Right renal pelvis (tissue), 4 donors: ENCODE results near the gene ZNF609. TPM values are rescaled to one million over a fixed set of nuclear protein-coding genes. Genes with fewer than 3 reads are reported as not detected.
A peak's percentile ranks its signal among the peaks of the same experiment; 100 is the strongest.
"Not testable (repeated sequence)": the region's sequence is repeated elsewhere in the genome, so short reads cannot be mapped to it uniquely, and the experiment has no call there.

Experiments
- DNase-seq, 4 donors: peaks; one replicate each; pipeline ENCODE4 v3.0.0-alpha.2; 2013; ENCODE audit warnings: low read depth in 4 of 4, low spot score in 3 of 4, missing footprints in 1 of 4
- polyA plus RNA-seq, 4 donors: library from polyadenylated mRNA; unstranded; fragments of 120-200 nt; gene quantifications; one replicate each; pipeline ENCODE4 v1.2.1, GENCODE V29; 2013; ENCODE audit not compliant: insufficient read length in 4 of 4

ZNF609 gene
- polyA plus RNA-seq, 4 donors, result 34.9 to 37.7 (median 36.3) TPM

DNA sequence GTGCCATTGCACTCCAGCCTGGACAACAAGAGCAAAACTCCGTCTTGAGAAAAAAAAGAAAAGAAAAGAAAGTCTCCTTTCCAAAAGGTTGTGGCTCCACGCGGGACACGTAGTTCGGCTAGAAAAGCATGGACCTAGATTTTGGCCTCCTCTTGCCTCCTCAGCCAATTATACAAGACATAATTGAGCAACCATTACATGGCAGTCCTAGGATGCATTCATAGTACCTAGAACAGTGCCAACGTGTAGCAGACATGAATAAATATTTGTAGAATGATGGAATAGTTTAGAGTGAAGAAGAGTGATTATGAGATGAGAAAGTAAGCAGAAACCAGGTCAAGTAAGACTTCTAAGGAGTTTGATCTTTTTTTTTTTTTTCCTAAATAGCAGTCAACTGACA is 112.5 kb downstream of the ZNF609 start:
- no peak for DNase-seq

DNA sequence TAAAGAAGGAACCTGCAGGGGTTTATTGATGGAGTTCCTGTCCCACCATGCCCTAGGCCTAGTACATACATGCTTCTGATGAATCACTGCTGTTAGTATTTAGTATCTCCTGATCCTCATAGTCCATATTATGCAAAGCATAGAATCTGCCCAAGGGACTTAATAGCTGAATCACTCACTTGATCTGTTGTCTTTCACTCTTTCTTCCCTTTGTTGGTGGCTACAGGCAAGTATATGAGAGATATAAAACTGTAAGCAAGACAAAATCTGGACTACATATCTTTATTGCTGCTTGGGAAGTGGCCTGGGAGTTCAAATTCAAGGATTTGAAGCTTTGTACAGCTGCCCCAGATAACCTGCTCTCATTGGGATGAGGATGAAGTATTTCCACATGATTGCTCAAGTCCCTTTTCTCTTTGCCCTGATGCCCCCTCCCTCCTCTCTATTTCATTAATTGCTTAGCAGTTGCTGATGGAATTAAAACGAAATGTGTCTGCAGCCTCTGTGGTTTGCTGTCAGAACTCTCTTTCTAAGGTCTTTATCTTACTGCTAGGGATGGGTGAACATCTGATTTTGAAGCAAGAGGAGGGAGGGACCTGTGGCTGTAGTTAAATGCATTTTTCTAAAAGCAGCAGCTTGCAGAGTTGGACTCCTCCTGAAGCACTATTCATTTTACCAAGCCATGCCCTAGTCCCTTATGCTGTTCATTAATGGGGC is 114.1 kb downstream of the ZNF609 start:
- no peak for DNase-seq

DNA sequence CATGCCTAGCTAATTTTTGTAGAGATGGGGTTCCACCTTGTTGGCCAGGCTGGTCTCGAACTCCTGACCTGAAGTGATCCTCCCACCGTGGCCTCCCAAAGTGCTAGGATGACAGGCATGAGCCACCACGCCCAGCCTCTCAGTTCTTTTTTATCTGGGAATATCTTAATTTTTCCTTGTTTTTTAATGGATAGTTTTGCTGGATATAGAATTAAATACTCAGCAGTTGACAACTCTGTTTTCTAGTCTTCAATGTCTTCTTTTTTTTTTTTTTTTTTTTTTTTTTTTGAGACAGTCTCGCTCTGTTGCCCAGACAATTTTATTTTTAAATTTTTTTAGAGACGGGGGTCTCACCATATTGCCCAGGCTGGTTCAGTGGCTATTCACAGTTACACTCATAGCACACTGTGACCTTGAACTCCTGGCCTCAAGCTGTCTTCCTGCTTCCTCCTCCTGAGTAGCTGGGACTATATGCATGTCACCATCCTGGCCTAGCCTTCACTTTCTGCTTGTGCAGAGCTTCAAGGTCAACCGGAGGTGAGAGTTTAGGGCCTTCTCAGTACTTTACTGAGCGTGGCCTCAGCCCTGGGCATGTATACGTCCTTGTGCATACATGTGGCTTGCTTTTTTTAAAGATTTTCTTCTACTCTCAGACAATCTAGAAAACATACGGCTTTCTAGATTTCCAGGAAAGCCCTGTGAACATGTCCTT is 120.5 kb downstream of the ZNF609 start:
- no peak for DNase-seq

DNA sequence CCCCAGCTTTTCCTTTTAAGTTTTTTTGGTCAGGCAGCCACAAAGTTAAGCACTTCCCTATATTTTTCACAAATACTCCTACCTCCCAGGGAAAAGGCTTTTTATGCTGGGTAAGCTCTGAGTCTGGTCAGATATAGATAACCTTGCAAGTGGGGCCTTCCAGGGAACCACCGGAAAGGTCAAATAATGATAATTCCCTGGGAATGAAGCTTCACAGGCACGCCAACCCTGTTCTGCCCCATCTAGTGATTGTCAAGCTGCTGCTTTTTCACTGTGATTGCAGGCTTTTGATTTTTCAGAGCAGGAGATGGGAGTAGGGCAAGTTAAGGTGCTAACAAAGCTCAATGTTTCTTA is 121.0 kb downstream of the ZNF609 start:
- no peak for DNase-seq

DNA sequence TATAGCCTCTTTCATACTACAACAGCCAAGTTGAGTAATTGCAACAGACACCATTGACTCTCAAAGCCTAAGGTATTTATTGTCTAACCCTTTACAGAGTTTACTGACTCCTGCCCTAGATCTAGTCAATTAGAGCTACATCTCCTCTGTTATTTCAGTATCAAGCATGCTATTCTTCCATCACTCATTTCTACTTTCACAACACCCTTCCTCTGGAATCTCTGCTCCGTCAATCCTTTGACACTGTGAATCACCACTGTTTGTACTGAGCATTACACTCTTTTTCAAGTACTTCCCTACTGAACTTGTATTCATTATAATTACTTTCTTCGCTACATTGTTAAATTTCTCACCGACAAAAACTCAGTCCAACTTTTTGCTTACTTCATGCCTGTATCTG is 121.8 kb downstream of the ZNF609 start:
- no peak for DNase-seq

DNA sequence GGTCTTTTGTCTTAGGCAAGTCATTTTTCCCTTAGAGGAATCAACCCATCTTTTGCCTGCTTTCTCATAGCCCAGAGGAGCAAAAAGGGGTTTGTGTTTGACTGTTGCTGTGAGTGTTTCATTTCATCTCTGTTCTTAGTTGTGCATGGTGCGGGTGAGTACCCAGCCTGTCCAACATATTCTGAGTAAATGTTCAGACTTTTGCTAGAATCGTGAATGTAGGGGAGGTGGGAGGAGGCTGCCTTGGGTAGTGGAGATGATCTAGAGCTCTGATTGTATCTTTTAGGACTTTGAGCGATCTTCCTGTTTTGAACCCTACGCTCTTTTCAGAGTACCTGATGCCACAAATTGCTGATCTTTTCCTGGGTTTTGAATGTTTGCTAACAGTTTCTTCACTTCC is 123.1 kb downstream of the ZNF609 start:
- no peak for DNase-seq

DNA sequence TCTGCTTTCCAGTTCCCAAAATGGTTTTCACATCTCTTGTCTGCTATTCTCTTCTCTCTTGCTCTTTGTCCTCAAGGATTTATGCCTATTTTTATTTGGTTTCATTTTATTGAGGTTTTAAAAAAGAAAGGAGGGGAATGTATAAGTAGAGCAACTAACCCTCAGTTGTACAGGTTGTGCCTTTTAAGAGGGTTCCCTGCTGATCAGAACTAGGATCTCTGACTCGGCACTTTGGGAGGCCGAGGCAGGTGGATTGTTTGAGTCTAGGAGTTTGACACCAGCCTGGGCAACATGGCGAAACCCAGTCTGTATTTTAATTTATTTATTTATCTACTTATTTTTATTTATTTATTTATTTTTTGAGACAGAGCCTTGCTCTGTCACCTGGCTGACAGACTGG is 123.6 kb downstream of the ZNF609 start:
- no peak for DNase-seq

DNA sequence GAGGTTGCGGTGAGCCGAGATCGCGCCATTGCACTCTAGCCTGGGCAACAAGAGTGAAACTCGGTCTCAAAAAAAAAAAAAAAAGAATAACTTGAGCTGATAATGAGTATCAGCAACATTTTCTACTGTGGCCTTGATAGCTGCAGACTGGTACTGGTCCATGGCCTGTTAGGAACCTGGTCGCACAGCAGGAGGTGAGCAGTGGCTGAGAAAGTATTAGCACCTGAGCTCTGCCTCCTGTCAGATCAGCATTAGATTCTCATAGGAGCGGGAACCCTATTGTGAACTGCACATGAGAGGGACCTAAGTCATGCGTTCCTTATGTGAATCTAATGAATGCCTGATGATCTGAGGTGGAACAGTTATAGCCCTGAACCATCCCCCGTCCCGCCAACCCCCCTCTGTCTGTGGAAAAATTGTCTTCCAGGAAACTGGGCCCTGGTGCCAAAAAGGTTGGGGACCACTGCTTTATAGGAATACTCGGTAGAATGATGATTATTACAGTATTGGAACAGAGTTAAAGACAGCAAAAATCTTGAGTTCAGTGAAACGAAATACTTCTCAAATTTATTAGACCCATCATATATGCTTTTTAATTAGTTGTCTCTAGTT is 126.0 kb downstream of the ZNF609 start:
- no peak for DNase-seq

DNA sequence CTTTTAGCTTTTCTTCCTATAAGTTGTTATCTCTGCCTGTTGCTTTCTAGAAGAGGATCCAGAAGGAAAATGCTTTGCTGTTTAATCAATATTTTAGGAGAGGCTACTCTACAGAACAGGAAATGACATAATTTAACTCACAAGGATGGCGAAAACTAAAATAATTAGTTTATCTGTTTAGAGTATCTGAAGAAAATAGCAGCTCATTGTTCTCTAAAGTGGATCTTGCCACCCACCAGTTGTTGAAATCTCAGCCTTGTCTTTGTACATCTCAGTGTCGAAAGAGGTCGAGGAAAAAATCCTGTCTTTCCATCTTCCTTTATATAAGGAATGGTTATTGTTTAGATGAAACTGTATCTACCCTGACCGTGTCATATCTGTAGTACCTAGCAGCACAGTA is 126.6 kb downstream of the ZNF609 start:
- DNase-seq, result no peak

GRCh38 chr15:64589435-64590084 is 129.2 kb downstream of the ZNF609 start:
- no peak for DNase-seq

GRCh38 chr15:64592845-64593244 is 132.5 kb downstream of the ZNF609 start:
- DNase-seq, result not testable (repeated sequence)

DNA sequence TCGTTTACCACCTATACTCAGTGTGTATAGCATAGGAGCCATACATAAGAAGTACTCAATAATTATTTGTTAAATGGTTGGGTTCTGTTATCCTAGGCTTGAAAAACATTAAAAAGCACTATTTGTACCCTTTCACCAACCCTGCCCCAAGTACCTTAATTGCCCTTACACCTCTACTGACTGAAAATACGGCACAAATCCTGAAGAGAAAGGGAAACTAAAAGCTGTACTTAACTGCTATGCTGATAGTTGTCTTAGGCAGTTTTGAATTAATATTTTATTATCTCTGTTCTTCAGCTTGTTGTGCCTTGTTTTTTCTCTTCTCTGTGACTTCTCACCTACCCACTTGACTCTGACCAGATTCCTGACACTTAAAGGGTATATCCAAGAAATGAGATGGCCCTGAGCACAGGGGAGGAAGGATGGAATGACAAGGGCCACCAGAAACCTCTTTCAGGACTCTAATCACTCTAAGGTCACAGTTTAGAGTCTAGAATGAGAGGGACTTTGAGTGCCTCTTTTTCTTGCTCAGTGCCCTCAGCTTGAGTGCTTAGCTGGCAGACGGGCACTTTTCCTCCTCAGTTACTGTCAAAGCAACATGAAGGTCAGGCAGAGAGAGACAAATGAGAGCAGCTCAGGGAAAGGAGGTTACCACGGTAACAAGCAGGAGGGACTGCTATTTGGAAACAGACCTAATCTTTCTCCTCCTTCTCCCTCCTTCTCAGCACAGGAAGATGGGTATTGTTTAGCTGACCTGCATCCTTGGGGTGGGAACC is 136.5 kb downstream of the ZNF609 start:
- peak; percentile 25 to 43 (median 33) for DNase-seq

DNA sequence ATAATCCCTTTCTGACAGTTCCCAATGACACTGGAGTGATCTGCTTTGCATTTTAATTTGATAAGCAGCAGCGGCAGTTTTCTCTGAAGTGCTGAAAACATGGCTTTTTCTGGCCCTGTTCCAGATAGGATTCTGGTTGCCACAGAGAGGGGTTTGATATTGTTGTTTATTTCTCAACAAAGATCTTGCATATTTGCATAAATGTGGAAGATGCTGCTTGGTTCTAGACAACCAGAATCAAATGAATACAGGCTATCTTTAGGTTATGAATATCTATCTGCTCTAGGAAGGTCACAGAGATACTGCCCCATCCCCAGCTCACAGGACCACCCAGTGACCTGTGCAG is 137.1 kb downstream of the ZNF609 start:
- peak in 2 of 4 donors; percentile 11 to 18 for DNase-seq

- no peak for DNase-seq
Observed at GRCh38 chr15:64599226-64599625, 138.8 kb downstream of the ZNF609 start.

GRCh38 chr15:64599716-64600115 is 139.3 kb downstream of the ZNF609 start:
- DNase-seq, result no peak

DNA sequence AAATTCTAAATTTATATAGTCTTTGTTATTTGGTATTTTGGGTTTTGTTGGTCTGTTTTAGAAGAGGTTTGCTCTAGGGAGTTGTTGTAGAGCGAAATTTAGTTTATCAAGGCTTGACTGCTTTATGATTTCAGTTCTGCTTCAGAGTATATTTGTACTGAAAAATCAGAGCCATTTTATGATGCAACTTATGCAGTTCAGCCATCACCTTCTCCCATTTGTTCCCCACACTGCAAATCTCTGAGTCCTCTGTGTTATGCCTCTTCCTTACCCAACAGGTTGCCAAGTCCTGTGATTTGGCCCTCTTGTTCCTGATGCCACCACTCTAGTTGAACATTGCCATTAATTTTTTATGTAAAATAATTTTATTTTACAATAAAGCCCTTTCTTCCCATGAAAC is 140.4 kb downstream of the ZNF609 start:
- no peak for DNase-seq

DNA sequence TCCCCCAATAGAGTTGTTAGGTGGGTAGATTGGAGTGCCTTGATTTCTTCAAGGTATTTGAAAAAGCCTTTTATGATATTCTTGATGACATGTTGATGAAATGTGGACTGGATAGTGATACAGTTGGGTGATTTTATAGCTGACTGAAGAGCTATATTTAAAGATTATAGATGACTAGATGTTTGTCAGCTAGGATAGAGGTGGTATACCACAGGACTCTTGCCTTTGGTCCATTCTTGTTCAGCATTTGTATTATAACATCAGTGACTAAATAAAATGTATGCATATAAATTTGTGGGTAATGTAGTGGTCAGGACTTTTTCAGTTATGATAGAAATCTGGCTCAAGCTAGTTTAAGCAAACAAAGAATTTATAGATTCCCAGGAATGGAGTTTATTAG is 143.9 kb downstream of the ZNF609 start:
- no peak for DNase-seq

DNA sequence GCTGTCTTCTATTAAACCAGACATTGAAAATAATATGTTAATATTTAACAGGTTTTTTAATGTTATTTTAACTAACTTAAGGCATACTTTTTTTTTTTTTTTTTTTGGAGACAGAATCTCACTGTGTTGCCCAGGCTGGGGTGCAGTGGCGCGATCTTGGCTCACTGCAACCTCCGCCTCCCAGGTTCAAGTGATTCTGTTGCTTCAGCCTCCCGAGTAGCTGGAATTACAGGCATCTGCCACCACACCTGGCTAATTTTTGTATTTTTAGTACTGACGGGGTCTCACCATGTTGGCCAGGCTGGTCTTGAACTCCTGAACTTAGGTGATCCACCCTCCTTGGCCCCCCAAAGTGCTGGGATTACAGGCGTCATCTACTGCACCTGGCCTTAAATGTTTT is 147.0 kb downstream of the ZNF609 start:
- not testable (repeated sequence) for DNase-seq

GRCh38 chr15:64610257-64610919 is 150.0 kb downstream of the ZNF609 start:
- no peak for DNase-seq

GRCh38 chr15:64611085-64611725 is 150.8 kb downstream of the ZNF609 start:
- DNase-seq, result no peak
